BLaER1 treated with 17β-estradiol and CSF1 and Interleukin-3, amounts not matched to agents 10 nM and 100 nM (cell line): ENCODE results near the gene REPS2.

ENCODE experiments used
- H3K27ac ChIP-seq, 11 experiments: shearing (Covaris generic); formaldehyde crosslinking; 2 replicates each; pipeline ENCODE4 v1.8.1; 2022
- H3K27me3 ChIP-seq, 11 experiments: shearing (Covaris generic); formaldehyde crosslinking; 2 replicates each; pipeline ENCODE4 v1.8.1; 2022
- H3K36me3 ChIP-seq, 11 experiments: shearing (Covaris generic); formaldehyde crosslinking; 2 replicates each; pipeline ENCODE4 v1.8.1; 2022
- H3K4me1 ChIP-seq, 10 experiments: shearing (Covaris generic); formaldehyde crosslinking; 2 replicates each; pipeline ENCODE4 v1.8.1; 2022
- H3K4me2 ChIP-seq, 11 experiments: shearing (Covaris generic); formaldehyde crosslinking; 2 replicates each; pipeline ENCODE4 v1.8.1; 2022
- H3K4me3 ChIP-seq, 10 experiments: shearing (Covaris generic); formaldehyde crosslinking; 2 replicates each; pipeline ENCODE4 v1.8.1; 2022
- H3K9ac ChIP-seq, 11 experiments: shearing (Covaris generic); formaldehyde crosslinking; 2 replicates each; pipeline ENCODE4 v1.8.1; 2022
- H3K9me3 ChIP-seq, 11 experiments: shearing (Covaris generic); formaldehyde crosslinking; replicated peaks in 1 of 11; 2 replicates each; pipeline ENCODE4 v1.8.1; 2022
- H4K20me1 ChIP-seq, 11 experiments: shearing (Covaris generic); formaldehyde crosslinking; 2 replicates each; pipeline ENCODE4 v1.8.1; 2022
- Cebpa-rat ChIP-seq, 11 experiments: shearing (Covaris generic); IDR thresholded peaks; 2 replicates each; pipeline ENCODE4 v1.8.1; 2022

The REPS2 gene

GRCh38 chrX:17062065-17062464, 115.6 kb downstream of the REPS2 start:
- no peak overlapping the region for H3K4me3 ChIP-seq
- H3K36me3 ChIP-seq, result no peaks in the 10 kb centered on the region
- TF ChIP-seq Cebpa-rat (IDR thresholded peaks at IDR 0.05), result no peak
- H3K27ac ChIP-seq, result no peak overlapping the region
- no peaks in the 10 kb centered on the region for H4K20me1 ChIP-seq
- no peak overlapping the region for H3K9ac ChIP-seq
- H3K4me2 ChIP-seq, result no peak overlapping the region
- no peaks in the 10 kb centered on the region for H3K9me3 ChIP-seq
- peaks cover 64 to 100% (median 95%) of the 10 kb centered on the region in 11 experiments for H3K27me3 ChIP-seq
- no peaks in the 10 kb centered on the region for H3K4me1 ChIP-seq

- no peak for TF ChIP-seq Cebpa-rat (IDR thresholded peaks at IDR 0.05)
- no peaks in the 10 kb centered on the region for H3K4me1 ChIP-seq
- H3K27me3 ChIP-seq, result peaks cover 69 to 100% (median 95%) of the 10 kb centered on the region in 11 experiments
- no peaks in the 10 kb centered on the region for H3K9me3 ChIP-seq
- no peak overlapping the region for H3K27ac ChIP-seq
- H3K36me3 ChIP-seq, result no peaks in the 10 kb centered on the region
- H3K4me2 ChIP-seq, result no peak overlapping the region
- H3K4me3 ChIP-seq, result no peak overlapping the region
- no peak overlapping the region for H3K9ac ChIP-seq
- H4K20me1 ChIP-seq, result no peaks in the 10 kb centered on the region
Measured at GRCh38 chrX:17065100-17065499, 118.6 kb downstream of the REPS2 start.

- no peak overlapping the region for H3K9ac ChIP-seq
- no peak overlapping the region for H3K27ac ChIP-seq
- no peak overlapping the region for H3K4me2 ChIP-seq
- no peaks in the 10 kb centered on the region for H3K9me3 ChIP-seq
- no peaks in the 10 kb centered on the region for H3K36me3 ChIP-seq
- TF ChIP-seq Cebpa-rat (IDR thresholded peaks at IDR 0.05), result no peak
- no peaks in the 10 kb centered on the region for H3K4me1 ChIP-seq
- peaks cover 81 to 100% (median 98%) of the 10 kb centered on the region in 11 experiments for H3K27me3 ChIP-seq
- H4K20me1 ChIP-seq, result peaks cover 0 to 3% (median 0%) of the 10 kb centered on the region in 11 experiments; a peak in 2 of 22 replicates
- no peak overlapping the region for H3K4me3 ChIP-seq
Measured at GRCh38 chrX:17067534-17067933, 121.1 kb downstream of the REPS2 start.

GRCh38 chrX:17072301-17072700, 125.8 kb downstream of the REPS2 start:
- no peaks in the 10 kb centered on the region for H3K36me3 ChIP-seq
- no peak overlapping the region for H3K4me2 ChIP-seq
- no peaks in the 10 kb centered on the region for H3K9me3 ChIP-seq
- no peak overlapping the region for H3K9ac ChIP-seq
- H3K27me3 ChIP-seq, result peaks cover 98 to 100% (median 100%) of the 10 kb centered on the region in 11 experiments
- no peak overlapping the region for H3K4me3 ChIP-seq
- H4K20me1 ChIP-seq, result peaks cover 0 to 19% (median 0%) of the 10 kb centered on the region in 11 experiments; a peak in 4 of 22 replicates
- TF ChIP-seq Cebpa-rat (IDR thresholded peaks at IDR 0.05), result no peak
- H3K4me1 ChIP-seq, result 0 out of 20 replicates have a peak, but pooled peaks cover 0 to 3% (median 0%) of the 10 kb centered on the region in 10 experiments
- no peak overlapping the region for H3K27ac ChIP-seq

- 0 out of 20 replicates have a peak, but pooled peaks cover 0 to 3% (median 0%) of the 10 kb centered on the region in 10 experiments for H3K4me1 ChIP-seq
- H4K20me1 ChIP-seq, result peaks cover 0 to 23% (median 0%) of the 10 kb centered on the region in 11 experiments; a peak in 5 of 22 replicates
- no peak overlapping the region for H3K4me3 ChIP-seq
- no peak for TF ChIP-seq Cebpa-rat (IDR thresholded peaks at IDR 0.05)
- no peak overlapping the region for H3K9ac ChIP-seq
- peaks cover 99 to 100% (median 100%) of the 10 kb centered on the region in 11 experiments for H3K27me3 ChIP-seq
- no peaks in the 10 kb centered on the region for H3K36me3 ChIP-seq
- no peaks in the 10 kb centered on the region for H3K9me3 ChIP-seq
- no peak overlapping the region for H3K27ac ChIP-seq
- H3K4me2 ChIP-seq, result no peak overlapping the region
Measured at GRCh38 chrX:17072721-17073230, 126.3 kb downstream of the REPS2 start.

GRCh38 chrX:17075004-17075403, 128.5 kb downstream of the REPS2 start:
- Histone ChIP-seq H3K9ac (no peak overlapping the region), H3K9me3 (no peaks in the 10 kb centered on the region), H3K27ac (no peak overlapping the region), H3K4me1 (0 out of 20 replicates have a peak, but pooled peaks cover 0 to 3% (median 0%) of the 10 kb centered on the region in 10 experiments), H3K4me2 (no peak overlapping the region), H3K27me3 (peaks cover 100% of the 10 kb centered on the region in 11 experiments), H4K20me1 (peaks cover 0 to 23% (median 0%) of the 10 kb centered on the region in 11 experiments; a peak in 5 of 22 replicates), H3K36me3 (no peaks in the 10 kb centered on the region), H3K4me3 (no peak overlapping the region)
- TF ChIP-seq Cebpa-rat (IDR thresholded peaks at IDR 0.05), result no peak

- no peak overlapping the region for H3K4me3 ChIP-seq
- H3K36me3 ChIP-seq, result no peaks in the 10 kb centered on the region
- TF ChIP-seq Cebpa-rat (IDR thresholded peaks at IDR 0.05), result no peak
- H4K20me1 ChIP-seq, result peaks cover 0 to 21% (median 0%) of the 10 kb centered on the region in 11 experiments; a peak in 5 of 22 replicates
- 0 out of 20 replicates have a peak, but pooled peaks cover 0 to 3% (median 0%) of the 10 kb centered on the region in 10 experiments for H3K4me1 ChIP-seq
- H3K9ac ChIP-seq, result no peak overlapping the region
- H3K4me2 ChIP-seq, result no peak overlapping the region
- no peaks in the 10 kb centered on the region for H3K9me3 ChIP-seq
- H3K27me3 ChIP-seq, result peaks cover 100% of the 10 kb centered on the region in 11 experiments
- no peak overlapping the region for H3K27ac ChIP-seq
Measured at GRCh38 chrX:17077361-17077760, 130.9 kb downstream of the REPS2 start.

- peaks cover 0 to 15% (median 0%) of the 10 kb centered on the region in 11 experiments; a peak in 5 of 22 replicates for H4K20me1 ChIP-seq
- H3K9ac ChIP-seq, result no peak overlapping the region
- no peak for TF ChIP-seq Cebpa-rat (IDR thresholded peaks at IDR 0.05)
- no peaks in the 10 kb centered on the region for H3K9me3 ChIP-seq
- H3K36me3 ChIP-seq, result no peaks in the 10 kb centered on the region
- H3K4me3 ChIP-seq, result no peak overlapping the region
- 0 out of 20 replicates have a peak, but pooled peaks cover 0 to 4% (median 0%) of the 10 kb centered on the region in 10 experiments for H3K4me1 ChIP-seq
- H3K4me2 ChIP-seq, result no peak overlapping the region; a peak in 1 of 22 replicates
- no peak overlapping the region for H3K27ac ChIP-seq
- peaks cover 100% of the 10 kb centered on the region in 11 experiments for H3K27me3 ChIP-seq
Measured at GRCh38 chrX:17078031-17078720, 131.7 kb downstream of the REPS2 start.

- Histone ChIP-seq H3K4me2 (no peak overlapping the region), H3K27me3 (peaks cover 100% of the 10 kb centered on the region in 11 experiments), H3K4me1 (0 out of 20 replicates have a peak, but pooled peaks cover 0 to 4% (median 0%) of the 10 kb centered on the region in 10 experiments), H3K27ac (no peak overlapping the region), H3K4me3 (no peak overlapping the region), H4K20me1 (peaks cover 0 to 7% (median 0%) of the 10 kb centered on the region in 11 experiments; a peak in 5 of 22 replicates), H3K9me3 (no peaks in the 10 kb centered on the region), H3K9ac (no peak overlapping the region), H3K36me3 (no peaks in the 10 kb centered on the region)
- TF ChIP-seq Cebpa-rat (IDR thresholded peaks at IDR 0.05), result no peak
Measured at GRCh38 chrX:17081511-17081910, 135.1 kb downstream of the REPS2 start.
